Neural crest cell (in vitro differentiated cells): Measurements from ENCODE around the gene RFTN2. TPM values are rescaled to one million over a fixed set of nuclear protein-coding genes. Genes with fewer than 3 reads are reported as not detected.

Source experiments
- DNase-seq: peaks from one replicate; pipeline ENCODE4 v3.0.0; 2021; ENCODE audit warnings: low read depth, mixed read lengths, low spot score
- H3K27ac Mint-ChIP-seq: one replicate; pipeline ENCODE4 v1.8.0; 2021; ENCODE audit warnings: mild to moderate bottlenecking, mixed read lengths; ENCODE audit not compliant: unreplicated experiment
- H3K27me3 Mint-ChIP-seq: 2 replicates; pipeline ENCODE4 v1.8.0; 2021; ENCODE audit warnings: low read depth, mild to moderate bottlenecking, mixed read lengths
- H3K36me3 Mint-ChIP-seq: 2 replicates; pipeline ENCODE4 v1.8.0; 2021; ENCODE audit warnings: low read depth, mild to moderate bottlenecking, mixed read lengths
- H3K4me1 Mint-ChIP-seq: 2 replicates; pipeline ENCODE4 v1.8.0; 2021; ENCODE audit warnings: mixed read lengths
- H3K4me3 Mint-ChIP-seq: one replicate; pipeline ENCODE4 v1.8.0; 2021; ENCODE audit warnings: mild to moderate bottlenecking, mixed read lengths
- H3K9me3 Mint-ChIP-seq: 2 replicates; pipeline ENCODE4 v1.8.0; 2021; ENCODE audit warnings: mixed read lengths
- total RNA-seq: library from RNA; stranded (reverse); gene quantifications from 2 replicates; pipeline ENCODE4 v1.2.1, GENCODE V29; 2021
- TF ChIP-seq, protein P1 (sequence below): fragments of 200-600 bp; sonication (generic); conservative IDR thresholded peaks from 2 replicates; pipeline ENCODE4 v1.5.0; 2021; ENCODE audit warnings: antibody characterized with exemption, mild to moderate bottlenecking

The RFTN2 gene
- total RNA-seq, 1 donor from 2014 or later = 16.0 TPM

DNA sequence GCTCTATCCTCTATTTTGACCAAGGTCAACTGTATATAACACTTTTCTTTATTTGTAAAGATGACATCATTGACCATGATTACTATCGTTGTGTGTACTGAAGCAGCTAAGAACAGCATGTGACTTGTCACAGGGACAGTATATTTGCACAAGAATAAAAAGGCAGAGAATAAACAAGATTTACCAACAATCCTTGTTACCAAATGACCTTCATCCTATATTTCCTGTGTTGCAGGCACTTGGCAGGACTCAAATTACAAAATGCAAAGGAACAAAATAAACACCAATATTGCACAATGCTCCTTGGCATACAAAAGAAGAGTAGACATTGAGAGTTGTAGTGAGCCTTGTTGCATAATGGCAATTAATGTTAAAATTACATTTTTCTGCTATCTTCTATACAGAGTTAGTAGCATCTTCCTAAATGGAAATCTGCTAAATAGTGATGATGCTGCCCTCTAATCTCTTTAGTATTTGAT is 61.8 kb downstream of the RFTN2 start:
- H3K4me3 Mint-ChIP-seq = no peak overlapping the region
- peaks cover 41% of the 10 kb centered on the region for H3K36me3 Mint-ChIP-seq
- no peak overlapping the region for H3K27ac Mint-ChIP-seq
- TF ChIP-seq, protein P1, sequence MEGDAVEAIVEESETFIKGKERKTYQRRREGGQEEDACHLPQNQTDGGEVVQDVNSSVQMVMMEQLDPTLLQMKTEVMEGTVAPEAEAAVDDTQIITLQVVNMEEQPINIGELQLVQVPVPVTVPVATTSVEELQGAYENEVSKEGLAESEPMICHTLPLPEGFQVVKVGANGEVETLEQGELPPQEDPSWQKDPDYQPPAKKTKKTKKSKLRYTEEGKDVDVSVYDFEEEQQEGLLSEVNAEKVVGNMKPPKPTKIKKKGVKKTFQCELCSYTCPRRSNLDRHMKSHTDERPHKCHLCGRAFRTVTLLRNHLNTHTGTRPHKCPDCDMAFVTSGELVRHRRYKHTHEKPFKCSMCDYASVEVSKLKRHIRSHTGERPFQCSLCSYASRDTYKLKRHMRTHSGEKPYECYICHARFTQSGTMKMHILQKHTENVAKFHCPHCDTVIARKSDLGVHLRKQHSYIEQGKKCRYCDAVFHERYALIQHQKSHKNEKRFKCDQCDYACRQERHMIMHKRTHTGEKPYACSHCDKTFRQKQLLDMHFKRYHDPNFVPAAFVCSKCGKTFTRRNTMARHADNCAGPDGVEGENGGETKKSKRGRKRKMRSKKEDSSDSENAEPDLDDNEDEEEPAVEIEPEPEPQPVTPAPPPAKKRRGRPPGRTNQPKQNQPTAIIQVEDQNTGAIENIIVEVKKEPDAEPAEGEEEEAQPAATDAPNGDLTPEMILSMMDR = no peak
- peaks cover 19% of the 10 kb centered on the region for H3K4me1 Mint-ChIP-seq
- H3K9me3 Mint-ChIP-seq = peaks cover 5% of the 10 kb centered on the region
- DNase-seq = no peak
- no peaks in the 10 kb centered on the region for H3K27me3 Mint-ChIP-seq

DNA sequence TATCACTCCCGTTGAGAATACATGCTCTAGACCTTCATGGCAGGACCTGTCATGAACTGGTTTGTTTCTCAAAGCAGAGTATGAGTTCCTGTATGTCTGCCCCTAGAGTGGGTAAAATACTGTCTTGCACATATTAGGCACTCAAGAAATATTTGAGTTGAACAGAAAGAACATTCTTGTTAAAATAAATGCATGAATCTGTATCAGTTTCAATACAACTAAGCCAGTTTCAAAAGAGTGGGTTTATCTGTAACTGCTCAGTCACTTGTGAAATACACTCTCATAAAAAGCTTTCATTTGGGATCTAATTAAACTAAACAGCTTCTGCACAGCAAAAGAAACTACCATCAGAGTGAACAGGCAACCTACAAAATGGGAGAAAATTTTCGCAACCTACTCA is 69.2 kb downstream of the RFTN2 start:
- H3K9me3 Mint-ChIP-seq = peaks cover 5% of the 10 kb centered on the region
- H3K36me3 Mint-ChIP-seq = peaks cover 38% of the 10 kb centered on the region
- H3K27ac Mint-ChIP-seq = no peak overlapping the region
- DNase-seq = no peak
- peaks cover 6% of the 10 kb centered on the region for H3K4me1 Mint-ChIP-seq
- H3K27me3 Mint-ChIP-seq = no peaks in the 10 kb centered on the region
- H3K4me3 Mint-ChIP-seq = no peak overlapping the region
- TF ChIP-seq, protein P1 = no peak

DNA sequence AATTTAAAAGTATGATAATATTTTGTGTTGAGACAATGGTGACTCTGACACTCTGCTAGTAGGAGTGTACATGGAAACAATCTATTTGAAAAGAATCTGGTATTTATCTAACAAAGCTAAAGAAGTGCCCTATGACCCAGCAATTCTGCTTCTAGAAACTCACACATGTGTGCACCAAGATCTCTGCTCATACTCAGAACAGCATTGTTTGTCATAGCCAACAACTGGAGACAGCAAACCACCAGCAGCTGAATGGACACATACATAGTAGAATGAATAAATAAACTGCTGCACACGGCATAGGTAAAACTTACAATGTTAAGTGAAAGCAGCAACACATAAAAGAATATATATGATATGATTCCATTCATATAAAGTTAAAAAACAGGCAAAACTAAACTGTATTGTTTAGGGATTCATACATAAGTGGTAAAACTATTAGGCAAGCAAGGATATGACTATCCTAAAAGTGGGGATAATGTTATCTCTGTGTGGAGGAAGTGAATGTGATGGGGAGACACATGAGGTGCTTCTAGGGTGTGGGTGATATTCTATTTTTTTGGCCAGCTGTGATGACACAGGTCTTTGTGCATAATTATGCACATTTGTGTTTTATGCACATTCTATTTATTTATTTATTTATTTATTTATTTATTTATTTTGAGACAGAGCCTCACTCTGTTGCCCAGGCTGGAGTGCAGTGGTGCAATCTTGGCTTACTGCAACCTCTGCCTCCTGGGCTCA is 71.1 kb downstream of the RFTN2 start:
- TF ChIP-seq, protein P1 = no peak
- Mint-ChIP-seq H3K36me3 (peaks cover 24% of the 10 kb centered on the region), H3K4me3 (no peak overlapping the region), H3K9me3 (peaks cover 5% of the 10 kb centered on the region), H3K27ac (peak overlapping the region; percentile 37), H3K27me3 (no peaks in the 10 kb centered on the region), H3K4me1 (peaks cover 9% of the 10 kb centered on the region)
- DNase-seq = no peak

DNA sequence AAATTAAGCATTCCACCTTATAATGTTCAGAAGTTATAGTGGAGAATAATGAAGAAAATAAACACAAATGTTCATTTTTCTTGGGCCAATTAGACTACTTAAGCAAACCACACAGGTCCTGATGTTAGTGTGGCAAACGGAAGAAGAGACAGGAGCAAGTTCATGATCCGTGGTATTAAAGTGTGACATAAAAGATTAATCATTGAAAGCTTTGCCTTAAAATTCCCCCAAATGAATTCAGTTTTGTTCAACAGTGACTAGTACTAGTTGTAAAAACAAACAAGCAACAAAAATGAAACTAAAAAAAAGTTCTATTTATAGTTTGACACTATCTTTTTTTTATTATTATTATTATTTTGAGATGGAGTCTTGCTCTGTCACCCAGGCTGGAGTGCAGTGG is 73.7 kb downstream of the RFTN2 start:
- H3K27ac Mint-ChIP-seq = no peak overlapping the region
- H3K4me1 Mint-ChIP-seq = peaks cover 19% of the 10 kb centered on the region
- TF ChIP-seq, protein P1 = no peak
- H3K4me3 Mint-ChIP-seq = no peak overlapping the region
- H3K36me3 Mint-ChIP-seq = peaks cover 17% of the 10 kb centered on the region
- no peaks in the 10 kb centered on the region for H3K27me3 Mint-ChIP-seq
- H3K9me3 Mint-ChIP-seq = peaks cover 4% of the 10 kb centered on the region
- DNase-seq = no peak

DNA sequence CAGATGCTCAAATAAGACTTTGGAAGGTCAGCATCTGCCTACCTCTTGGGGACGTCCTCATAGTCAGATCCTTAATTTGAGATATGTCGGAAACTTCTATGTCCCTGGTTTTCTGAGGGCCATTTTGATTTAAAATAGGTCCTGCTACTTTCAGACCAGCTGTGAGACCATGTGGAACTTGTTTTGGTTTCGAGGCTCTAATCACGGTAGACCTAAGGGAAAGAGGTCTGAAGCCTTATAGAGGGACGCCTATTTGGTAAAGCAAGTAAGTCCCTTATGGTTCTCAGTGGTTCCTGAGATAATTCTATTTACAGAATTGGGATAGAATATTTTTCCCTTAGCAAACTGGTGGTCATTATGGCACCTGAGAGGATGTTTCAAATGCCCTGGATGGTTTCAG is 75.1 kb downstream of the RFTN2 start:
- Mint-ChIP-seq H3K36me3 (peaks cover 21% of the 10 kb centered on the region), H3K9me3 (peaks cover 4% of the 10 kb centered on the region), H3K4me1 (peaks cover 30% of the 10 kb centered on the region), H3K27ac (no peak overlapping the region), H3K4me3 (no peak overlapping the region), H3K27me3 (no peaks in the 10 kb centered on the region)
- no peak for DNase-seq
- TF ChIP-seq, protein P1 = no peak
